SH-SY5Y (cell line): ENCODE data around the gene MYO1F.

Experiments
- GATA2 ChIP-seq: IDR thresholded peaks from 2 replicates; pipeline ENCODE4 v1.6.1; 2011; ENCODE audit warnings: mild to moderate bottlenecking, low read depth, low read length
- GATA3 ChIP-seq: IDR thresholded peaks from 2 replicates; pipeline ENCODE4 v1.6.1; 2011; ENCODE audit warnings: low read depth, mild to moderate bottlenecking, low read length, moderate library complexity

DNA sequence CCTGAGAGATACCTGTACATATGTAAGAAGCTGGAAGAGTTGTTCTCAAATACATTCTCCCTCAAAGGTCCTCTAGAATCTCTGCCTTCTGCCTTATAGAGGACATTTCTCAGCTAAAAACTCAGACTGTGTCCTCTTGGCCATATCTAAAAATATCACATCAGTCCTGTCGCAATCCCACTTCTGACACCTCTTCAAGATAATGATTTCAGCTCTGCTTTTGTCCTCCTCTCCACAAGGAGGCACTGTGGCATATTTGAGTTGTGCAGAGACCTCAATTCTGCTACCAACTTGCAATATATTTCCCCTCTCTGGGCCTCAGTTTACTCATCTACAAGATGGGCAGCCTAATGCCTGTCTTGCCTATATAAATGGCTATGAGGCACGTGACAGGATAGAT, 16.7 kb upstream of the MYO1F start:
- TF ChIP-seq GATA2 (no peak), GATA3 (no peak)
